Measurements from ENCODE around the gene IMMP2L. TPM values are rescaled to one million over a fixed set of nuclear protein-coding genes. Genes with fewer than 3 reads are reported as not detected.

IMMP2L gene
- total and polyA plus RNA-seq, 2 donors (not counting 3 experiments of a cell fraction or from before 2014, with no cell fraction given) = 9.9 to 11.8 TPM

- CTCF ChIA-PET = interaction anchor here (1.4 kb wide), 1 partner anchor 10 kb away, joined by 3 read pairs; no protein-coding TSS in a partner anchor
- no TSS peak for BruUV-seq (replicated peaks)
- no peak for DNase-seq (ENCODE audit: low read depth, low spot score)
These were observed 663.8 kb downstream of the IMMP2L start for GRCh38 chr7:110898516-110898915.

More at GRCh38 chr7:110898516-110898915, 663.8 kb downstream of the IMMP2L start:
- intact Hi-C loops (cut with micrococcal nuclease) = no loop called here
- no peaks in the 10 kb centered on the region for H3K36me3 ChIP-seq (ENCODE audit: control insufficient read depth in 2 of 2, extremely low read depth in 1 of 2, insufficient read depth in 2 of 2, low read length in 2 of 2)
- no peak overlapping the region for H2AFZ ChIP-seq (ENCODE audit: low read depth, low read length)
- H3K4me1 ChIP-seq (ENCODE audit: control insufficient read depth, extremely low read depth, insufficient read depth, low read length) = no peaks in the 10 kb centered on the region
- POLR2A ChIA-PET = no interaction called here
- no peak overlapping the region for H3K4me3 ChIP-seq (replicated peaks in 1 of 3; ENCODE audit: insufficient read depth in 1 of 3, low read depth in 1 of 3, low read length in 3 of 3)
- TF ChIP-seq CTCF (IDR thresholded peaks at IDR 0.05; ENCODE audit: extremely low read depth in 1 of 2, insufficient read depth in 1 of 2, low read depth in 1 of 2, low read length in 2 of 2) = no peak
- TF ChIP-seq JUN (IDR thresholded peaks at IDR 0.05; ENCODE audit: borderline replicate concordance, insufficient read depth, insufficient read length, low read depth) = no peak
- no peak for TF ChIP-seq MYC (IDR thresholded peaks at IDR 0.05; ENCODE audit: low read depth, low read length)
- TF ChIP-seq POLR2AphosphoS5 (IDR thresholded peaks at IDR 0.05; ENCODE audit: insufficient read depth, low read depth, low read length) = no peak
- no peak for TF ChIP-seq EZH2 (IDR thresholded peaks at IDR 0.05; ENCODE audit: borderline replicate concordance, low read depth, low read length, severe bottlenecking)
- TF ChIP-seq MAX (IDR thresholded peaks at IDR 0.05; ENCODE audit: insufficient read depth, insufficient read length) = no peak
- TF ChIP-seq GATA2 (IDR thresholded peaks at IDR 0.05; ENCODE audit: insufficient read depth, insufficient read length, low read depth, low read length) = no peak
- no peak for TF ChIP-seq POLR2A (IDR thresholded peaks at IDR 0.05; ENCODE audit: low read depth, low read length)
- TF ChIP-seq FOS (IDR thresholded peaks at IDR 0.05; ENCODE audit: borderline replicate concordance, insufficient read depth, low read length) = no peak
- no peak overlapping the region for H3K27ac ChIP-seq (ENCODE audit: insufficient read depth, low read depth, low read length)
- no peak overlapping the region for H3K4me2 ChIP-seq (ENCODE audit: insufficient read depth, low read length)
- H3K79me2 ChIP-seq (ENCODE audit: control insufficient read depth, insufficient read depth, low read length) = no peaks in the 10 kb centered on the region
- no peak overlapping the region for H3K9ac ChIP-seq (replicated peaks; ENCODE audit: extremely low read depth, insufficient read depth, low read length)
- no peaks in the 10 kb centered on the region for H4K20me1 ChIP-seq (replicated peaks; ENCODE audit: control insufficient read depth, extremely low read depth, insufficient read depth, low read length)
- FAIRE-seq = no peak
- dilution Hi-C loops (cut with MboI; ENCODE audit: extremely low pct_ligation_motif_present, low sequenced_read_pairs) = no loop called here
- no peaks in the 10 kb centered on the region for H3K27me3 ChIP-seq (ENCODE audit: control insufficient read depth in 2 of 2, insufficient read depth in 2 of 2, low read length in 2 of 2)
- H3K9me3 ChIP-seq (replicated peaks; ENCODE audit: control insufficient read depth, insufficient read depth, low read length) = no peaks in the 10 kb centered on the region
- no peaks in the 10 kb centered on the region for H3K9me1 ChIP-seq (replicated peaks; ENCODE audit: control insufficient read depth, extremely low read depth, insufficient read depth, low read length)
